GM21529 (cell line): Measurements from ENCODE around the gene SCT.
"Not testable (repeated sequence)": the region's sequence is repeated elsewhere in the genome, so short reads cannot be mapped to it uniquely, and the experiment has no call there.

Source experiments
- ATAC-seq: cut with Tn5 transposase; IDR thresholded peaks from one replicate; pipeline ENCODE4 v1.9.1; 2021; ENCODE audit not compliant: unreplicated experiment

SCT gene

GRCh38 chr11:626475-627307 lies at the start of gene SCT:
TSS of gene SCT (minus strand) at chr11:627181. CDS start at chr11:627143, 38 bp downstream.
- ATAC-seq: no peak

GRCh38 chr11:674406-674805 lies 47.4 kb upstream of the SCT start:
- no peak for ATAC-seq

- ATAC-seq: no peak
Measured at GRCh38 chr11:673866-674265, 46.9 kb upstream of the SCT start.

- no peak for ATAC-seq
Measured at GRCh38 chr11:665704-666281, 38.8 kb upstream of the SCT start.

- no peak for ATAC-seq
Measured at GRCh38 chr11:665062-665703, 38.2 kb upstream of the SCT start.

GRCh38 chr11:662689-663274 lies 35.8 kb upstream of the SCT start:
- ATAC-seq: no peak

- ATAC-seq: no peak
Measured at GRCh38 chr11:660681-661444, 33.9 kb upstream of the SCT start.

- no peak for ATAC-seq
Measured at GRCh38 chr11:660281-660680, 33.3 kb upstream of the SCT start.

GRCh38 chr11:659532-660085 lies 32.6 kb upstream of the SCT start:
- no peak for ATAC-seq

- no peak for ATAC-seq
Measured at GRCh38 chr11:657691-658126, 30.7 kb upstream of the SCT start.

- ATAC-seq: no peak
Measured at GRCh38 chr11:656866-657265, 29.9 kb upstream of the SCT start.

GRCh38 chr11:656426-656825 lies 29.4 kb upstream of the SCT start:
- no peak for ATAC-seq

- ATAC-seq: no peak
Measured at GRCh38 chr11:655036-655726, 28.2 kb upstream of the SCT start.

GRCh38 chr11:654444-654843 lies 27.5 kb upstream of the SCT start:
- not testable (repeated sequence) for ATAC-seq

GRCh38 chr11:653837-654236 lies 26.9 kb upstream of the SCT start:
- ATAC-seq: no peak

GRCh38 chr11:653136-653535 lies 26.2 kb upstream of the SCT start:
- not testable (repeated sequence) for ATAC-seq

- no peak for ATAC-seq
Measured at GRCh38 chr11:650482-650881, 23.5 kb upstream of the SCT start.

GRCh38 chr11:647672-648158 lies 20.7 kb upstream of the SCT start:
- not testable (repeated sequence) for ATAC-seq

GRCh38 chr11:646214-646613 lies 19.2 kb upstream of the SCT start:
- ATAC-seq: no peak

- ATAC-seq: peak; percentile 63
Measured at GRCh38 chr11:645536-645935, 18.6 kb upstream of the SCT start.
